DND-41 (cell line): Measurements from ENCODE around the gene CACNB1.

ENCODE experiments used
- EZH2 ChIP-seq: IDR thresholded peaks from 3 replicates; pipeline ENCODE4 v1.6.1; 2012; ENCODE audit warnings: borderline replicate concordance, low read depth, mild to moderate bottlenecking, moderate library complexity, low read length, inconsistent platforms; ENCODE audit not compliant: severe bottlenecking
- TF ChIP-seq, protein P1 (sequence below): IDR thresholded peaks from 2 replicates; pipeline ENCODE4 v1.5.1; 2012; ENCODE audit warnings: borderline replicate concordance, low read length, moderate library complexity, mild to moderate bottlenecking; ENCODE audit not compliant: poor library complexity, severe bottlenecking; ENCODE audit errors: extremely low read depth

GRCh38 chr17:39169518-39169917, 28.0 kb downstream of the CACNB1 start:
- TF ChIP-seq, protein P1, sequence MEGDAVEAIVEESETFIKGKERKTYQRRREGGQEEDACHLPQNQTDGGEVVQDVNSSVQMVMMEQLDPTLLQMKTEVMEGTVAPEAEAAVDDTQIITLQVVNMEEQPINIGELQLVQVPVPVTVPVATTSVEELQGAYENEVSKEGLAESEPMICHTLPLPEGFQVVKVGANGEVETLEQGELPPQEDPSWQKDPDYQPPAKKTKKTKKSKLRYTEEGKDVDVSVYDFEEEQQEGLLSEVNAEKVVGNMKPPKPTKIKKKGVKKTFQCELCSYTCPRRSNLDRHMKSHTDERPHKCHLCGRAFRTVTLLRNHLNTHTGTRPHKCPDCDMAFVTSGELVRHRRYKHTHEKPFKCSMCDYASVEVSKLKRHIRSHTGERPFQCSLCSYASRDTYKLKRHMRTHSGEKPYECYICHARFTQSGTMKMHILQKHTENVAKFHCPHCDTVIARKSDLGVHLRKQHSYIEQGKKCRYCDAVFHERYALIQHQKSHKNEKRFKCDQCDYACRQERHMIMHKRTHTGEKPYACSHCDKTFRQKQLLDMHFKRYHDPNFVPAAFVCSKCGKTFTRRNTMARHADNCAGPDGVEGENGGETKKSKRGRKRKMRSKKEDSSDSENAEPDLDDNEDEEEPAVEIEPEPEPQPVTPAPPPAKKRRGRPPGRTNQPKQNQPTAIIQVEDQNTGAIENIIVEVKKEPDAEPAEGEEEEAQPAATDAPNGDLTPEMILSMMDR = no peak
- TF ChIP-seq EZH2 = no peak
